ENCODE data around the gene GLOD4. TPM values are rescaled to one million over a fixed set of nuclear protein-coding genes. Genes with fewer than 3 reads are reported as not detected.
"Not testable (repeated sequence)": the region's sequence is repeated elsewhere in the genome, so short reads cannot be mapped to it uniquely, and the experiment has no call there.

Gene GLOD4
- total RNA-seq, 1 donor from 2014 or later, result 40.5 TPM

GRCh38 chr17:802901-803881 lies 21.1 kb upstream of the GLOD4 start:
- no peak for DNase-seq

DNA sequence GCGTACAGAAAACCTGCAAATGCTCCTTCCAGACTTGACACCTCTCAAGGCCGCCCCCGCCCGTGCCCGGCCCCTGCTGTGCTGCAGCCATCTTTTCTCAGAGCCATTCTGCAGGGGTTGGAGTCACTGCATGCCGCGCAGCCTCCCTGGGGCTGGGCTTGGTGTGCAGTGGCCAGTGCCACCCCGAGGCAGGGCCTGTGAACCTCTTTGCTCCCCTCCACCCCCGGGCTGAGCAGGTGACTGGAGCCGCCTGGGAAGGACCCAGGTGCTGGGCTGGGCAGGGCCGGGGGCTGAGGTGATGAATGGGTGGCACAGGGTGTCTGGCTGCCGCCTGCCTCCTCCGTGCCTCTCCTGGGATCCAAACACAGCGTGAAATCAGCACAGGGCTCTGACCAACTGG lies 20.4 kb upstream of the GLOD4 start:
- no peak for DNase-seq

GRCh38 chr17:801660-802059 lies 19.6 kb upstream of the GLOD4 start:
- no peak for DNase-seq

DNA sequence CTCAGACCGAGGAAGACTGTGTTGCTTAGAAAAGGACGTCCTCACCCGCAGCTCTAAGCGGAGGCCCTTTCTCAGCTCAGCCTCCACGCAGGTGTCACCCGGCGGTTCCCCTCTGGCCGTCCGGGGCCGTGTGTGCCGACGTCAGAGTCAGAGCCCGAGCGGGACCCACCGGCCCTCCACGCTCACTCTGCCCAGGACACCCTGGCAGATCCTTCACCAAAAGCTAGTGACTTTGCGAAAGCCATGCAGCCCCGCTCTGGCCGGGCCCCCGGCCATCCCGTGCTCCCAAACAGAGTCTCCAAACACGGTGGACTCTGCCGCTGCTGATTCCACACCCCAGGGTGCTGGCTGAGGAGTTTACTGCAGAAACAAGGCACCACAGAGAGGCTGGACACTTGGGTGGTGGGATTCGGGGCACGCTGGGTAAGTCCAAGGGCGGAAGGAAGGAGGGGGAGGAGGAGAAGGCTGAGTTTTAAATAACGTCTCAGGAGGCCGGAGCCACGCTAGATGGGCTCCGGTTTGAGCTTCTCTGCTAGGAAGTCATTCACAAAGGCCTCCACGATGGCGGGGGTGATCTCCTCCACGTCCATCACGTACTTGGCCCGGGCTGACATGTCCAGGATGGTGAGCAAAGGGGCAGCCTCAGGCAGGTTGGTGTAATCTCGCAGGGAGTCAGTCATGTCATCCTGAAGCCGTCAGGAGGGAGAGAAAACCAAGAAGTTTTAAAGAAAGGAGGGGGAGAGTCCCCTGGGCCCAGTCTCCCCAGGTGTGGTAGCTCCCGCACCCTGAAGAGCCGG lies 18.6 kb upstream of the GLOD4 start:
- no peak for DNase-seq

GRCh38 chr17:799261-799660 lies 17.2 kb upstream of the GLOD4 start:
- DNase-seq, result no peak

DNA sequence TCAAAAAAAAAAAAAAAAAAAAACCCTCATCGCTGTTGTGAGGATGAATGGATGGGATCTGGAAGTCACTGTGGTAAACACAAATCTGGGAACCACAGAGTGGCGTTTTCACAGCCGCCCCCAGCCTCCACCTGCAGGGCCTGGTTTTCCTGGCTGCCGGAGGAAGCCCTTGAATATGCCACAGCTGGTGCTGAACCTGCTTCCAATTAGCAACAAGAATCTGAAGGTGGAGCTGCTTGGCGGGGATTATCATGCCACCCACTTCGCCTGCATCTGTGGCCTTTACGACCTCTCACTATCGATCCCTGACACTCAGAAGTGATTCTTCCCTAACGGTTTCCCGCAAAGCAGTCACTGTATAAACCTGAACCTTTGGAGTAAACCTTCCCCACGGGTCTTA lies 16.2 kb upstream of the GLOD4 start:
- no peak for DNase-seq

GRCh38 chr17:797236-797840 lies 15.3 kb upstream of the GLOD4 start:
- DNase-seq, result peak; percentile 23

- DNase-seq, result no peak
These were observed 14.5 kb upstream of the GLOD4 start for GRCh38 chr17:796609-797008.

GRCh38 chr17:795721-796120 lies 13.6 kb upstream of the GLOD4 start:
- DNase-seq, result no peak

- DNase-seq, result no peak
These were observed 13.2 kb upstream of the GLOD4 start for GRCh38 chr17:795276-795675.

GRCh38 chr17:794876-795275 lies 12.8 kb upstream of the GLOD4 start:
- peak; percentile 91 for DNase-seq

- no peak for DNase-seq
These were observed 10.2 kb upstream of the GLOD4 start for GRCh38 chr17:792277-792676.

DNA sequence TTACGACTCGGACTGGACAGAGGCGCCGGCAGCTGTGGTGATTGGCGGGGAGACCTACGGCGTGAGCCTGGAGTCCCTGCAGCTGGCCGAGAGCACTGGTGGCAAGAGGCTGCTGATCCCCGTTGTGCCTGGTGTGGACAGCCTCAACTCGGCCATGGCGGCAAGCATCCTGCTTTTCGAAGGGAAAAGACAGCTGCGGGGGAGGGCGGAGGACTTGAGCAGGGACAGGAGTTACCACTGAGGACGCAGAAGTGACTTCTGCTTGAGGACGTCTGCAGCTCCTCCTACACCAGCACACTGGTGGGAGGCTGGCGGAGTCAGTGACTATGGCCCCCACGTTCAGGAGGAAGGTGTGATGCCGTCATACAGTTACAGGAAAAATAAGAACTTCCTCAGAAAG lies 9.7 kb upstream of the GLOD4 start:
- no peak for DNase-seq

DNA sequence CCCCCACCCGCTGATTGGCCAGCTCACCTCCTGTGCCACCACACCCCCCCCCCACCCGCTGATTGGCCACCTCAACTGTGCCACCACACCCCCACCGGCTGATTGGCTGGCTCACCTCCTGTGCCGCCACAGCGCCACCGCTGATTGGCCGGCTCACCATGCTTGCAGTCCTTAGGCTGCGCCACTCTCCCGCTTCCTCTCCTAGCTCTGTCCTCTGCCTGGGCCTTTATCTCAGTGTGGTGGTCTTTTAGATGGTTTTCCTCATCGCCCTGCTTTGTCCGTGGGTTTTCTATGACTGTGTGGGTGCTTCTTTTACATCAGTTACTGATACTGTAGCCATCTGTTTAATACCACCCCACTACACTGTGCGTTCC lies 8.8 kb upstream of the GLOD4 start:
- not testable (repeated sequence) for DNase-seq

GRCh38 chr17:789931-790873 lies 8.1 kb upstream of the GLOD4 start:
- DNase-seq, result not testable (repeated sequence)

DNA sequence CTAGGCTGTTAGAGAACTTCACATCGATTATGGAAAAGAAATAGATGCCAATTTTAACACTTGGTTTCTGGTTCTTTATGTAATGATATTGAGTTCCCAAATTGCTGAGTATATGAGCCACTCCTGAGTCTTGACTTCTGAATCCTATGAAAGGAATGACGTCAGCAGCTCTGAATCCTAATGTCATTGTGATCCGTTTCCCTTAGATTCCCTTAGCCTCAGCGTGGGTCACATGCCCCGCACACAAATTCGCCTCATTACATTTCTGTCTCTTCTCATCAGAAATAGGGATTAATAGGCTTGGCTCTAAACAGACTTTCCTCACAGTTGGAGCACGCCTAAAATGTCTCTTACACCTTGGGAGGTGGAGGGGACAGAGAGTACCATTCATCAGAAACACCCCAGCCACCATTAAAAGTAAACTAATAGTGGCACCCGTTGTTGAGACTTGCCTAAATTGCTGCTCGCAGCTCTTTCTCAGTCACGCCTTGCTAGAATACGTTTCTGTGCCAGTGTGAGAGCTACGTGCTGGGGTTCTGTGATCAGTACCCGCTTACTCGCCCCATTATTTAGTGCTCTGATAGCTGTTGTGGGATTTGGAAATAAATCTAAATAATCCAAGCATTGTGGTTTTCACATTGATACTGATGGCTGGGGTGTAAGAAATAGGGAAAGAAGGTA lies 7.2 kb upstream of the GLOD4 start:
- DNase-seq, result no peak

GRCh38 chr17:788551-788950 lies 6.5 kb upstream of the GLOD4 start:
- no peak for DNase-seq

GRCh38 chr17:787641-788221 lies 5.7 kb upstream of the GLOD4 start:
- no peak for DNase-seq

DNA sequence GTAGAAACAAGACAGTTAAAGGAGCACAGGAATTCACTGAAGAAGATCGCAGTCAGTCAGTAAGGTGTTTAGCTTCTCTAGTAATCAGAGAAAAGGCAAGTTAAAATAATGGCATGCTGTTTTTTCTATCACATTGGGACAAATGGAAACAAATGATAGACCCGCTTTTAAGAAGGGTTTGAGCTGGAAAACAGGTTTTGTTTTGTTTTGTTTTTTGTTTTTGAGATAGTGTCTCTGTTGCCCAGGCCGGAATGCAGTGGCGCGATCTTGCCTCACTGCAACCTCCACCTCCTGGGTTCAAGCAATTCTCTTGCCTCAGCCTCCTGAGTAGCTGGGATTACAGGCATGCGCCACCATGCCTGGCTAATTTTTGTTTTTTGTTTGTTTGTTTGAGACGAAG lies 3.8 kb upstream of the GLOD4 start:
- not testable (repeated sequence) for DNase-seq

DNA sequence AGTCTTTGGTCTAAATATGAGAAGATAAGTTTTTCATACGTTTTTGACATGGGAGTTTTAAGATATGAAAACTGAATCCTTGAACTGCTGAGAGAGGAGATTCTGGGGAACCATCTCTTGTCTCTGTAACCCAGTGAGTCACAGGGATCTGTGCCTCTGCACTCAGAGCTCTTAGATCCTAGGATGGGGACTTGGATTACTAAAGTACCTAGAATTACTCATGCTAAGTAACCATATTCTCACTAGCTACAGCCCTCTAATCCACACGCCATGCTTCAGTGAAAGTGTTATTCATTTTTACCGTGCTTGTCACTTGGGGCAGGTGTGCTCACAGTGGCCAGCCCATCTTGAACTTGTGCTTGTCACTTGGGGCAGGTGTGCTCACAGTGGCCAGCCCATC lies 2.1 kb upstream of the GLOD4 start:
- DNase-seq, result no peak

DNA sequence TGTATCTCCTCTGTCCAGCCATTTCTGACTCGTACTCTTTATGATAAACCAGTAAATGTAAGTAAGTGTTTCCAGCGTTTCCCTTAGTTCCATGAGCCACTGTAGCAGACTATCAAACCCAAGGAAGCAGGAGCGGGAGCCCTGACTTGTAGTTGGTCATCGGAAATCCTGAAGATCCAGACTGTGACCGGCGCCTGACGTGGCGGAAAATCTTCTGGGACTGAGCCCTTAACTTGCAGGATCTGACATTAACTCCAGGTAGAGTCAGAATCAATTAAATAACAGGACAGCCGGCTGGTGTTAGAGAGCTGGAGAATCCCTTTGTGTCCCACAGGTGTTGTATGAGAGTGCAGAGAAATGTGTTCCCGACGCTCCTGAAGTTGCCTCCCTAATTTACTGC lies 4.0 kb downstream of the GLOD4 start:
- no peak for DNase-seq
